GM19463 (cell line): ENCODE data around the gene NIP7.

Experiments
- ATAC-seq: cut with Tn5 transposase; IDR thresholded peaks from one replicate; pipeline ENCODE4 v1.9.1; 2021; ENCODE audit warnings: mild to moderate bottlenecking, moderate library complexity; ENCODE audit not compliant: unreplicated experiment

NIP7 gene

GRCh38 chr16:69381231-69381630 lies 41.7 kb downstream of the NIP7 start:
- ATAC-seq = no peak

GRCh38 chr16:69382421-69382820 lies 42.8 kb downstream of the NIP7 start:
- no peak for ATAC-seq

- no peak for ATAC-seq
These were observed 45.4 kb downstream of the NIP7 start for GRCh38 chr16:69384974-69385373.

- no peak for ATAC-seq
These were observed 47.0 kb downstream of the NIP7 start for GRCh38 chr16:69386596-69386995.
